ENCODE results near the gene PTPN13.
A peak's percentile ranks its signal among the peaks of the same experiment; 100 is the strongest.
"Not testable (repeated sequence)": the region's sequence is repeated elsewhere in the genome, so short reads cannot be mapped to it uniquely, and the experiment has no call there.

Gene PTPN13

DNA sequence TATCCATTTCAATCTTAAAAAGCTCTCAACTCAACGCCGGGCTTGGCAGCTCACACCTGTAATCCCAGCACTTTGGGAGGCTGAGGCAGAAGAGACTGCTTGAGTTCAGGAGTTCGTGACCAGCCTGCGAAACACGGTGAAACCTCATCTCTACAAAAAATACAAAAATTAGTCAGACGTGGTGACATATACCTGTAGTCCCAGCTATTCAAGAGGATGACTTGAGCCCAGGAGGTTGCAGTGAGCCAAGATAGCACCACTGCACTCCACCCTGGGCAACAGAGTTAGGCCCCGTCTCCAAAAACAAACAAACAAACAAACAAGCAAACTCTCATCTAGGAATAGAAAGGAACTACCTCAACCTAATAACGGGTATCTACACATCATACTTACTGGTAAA, 50.8 kb downstream of the PTPN13 start:
- DNase-seq (ENCODE audit: low read depth): no peak

DNA sequence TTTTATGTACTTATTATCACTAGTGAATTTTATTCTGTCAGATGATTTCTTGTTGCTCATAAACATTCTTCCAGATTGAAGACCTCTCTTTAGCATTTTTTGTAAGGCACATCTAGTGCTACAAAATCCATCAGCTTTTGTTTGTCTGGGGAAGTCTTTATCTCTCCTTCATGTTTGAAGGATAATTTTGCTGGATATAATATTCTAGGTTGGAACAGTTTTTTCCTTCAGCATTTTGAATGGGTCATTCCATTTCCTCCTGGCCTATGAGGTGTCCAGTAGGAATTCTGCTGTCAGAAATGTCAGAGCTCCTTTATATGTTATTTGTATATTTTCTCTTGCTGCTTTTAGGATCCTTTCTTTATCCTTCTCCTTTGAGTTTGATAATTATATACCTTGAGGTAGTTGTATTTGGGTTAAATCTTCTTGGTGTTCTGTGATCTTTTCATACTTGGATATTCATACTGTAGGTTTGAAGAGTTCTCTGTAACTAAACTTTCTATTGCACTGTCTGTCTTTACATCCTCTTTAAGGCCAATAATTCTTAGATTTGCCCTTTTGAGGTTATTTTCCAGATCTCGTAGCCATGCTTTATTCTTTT, 58.3 kb downstream of the PTPN13 start:
- DNase-seq (ENCODE audit: low read depth): no peak

DNA sequence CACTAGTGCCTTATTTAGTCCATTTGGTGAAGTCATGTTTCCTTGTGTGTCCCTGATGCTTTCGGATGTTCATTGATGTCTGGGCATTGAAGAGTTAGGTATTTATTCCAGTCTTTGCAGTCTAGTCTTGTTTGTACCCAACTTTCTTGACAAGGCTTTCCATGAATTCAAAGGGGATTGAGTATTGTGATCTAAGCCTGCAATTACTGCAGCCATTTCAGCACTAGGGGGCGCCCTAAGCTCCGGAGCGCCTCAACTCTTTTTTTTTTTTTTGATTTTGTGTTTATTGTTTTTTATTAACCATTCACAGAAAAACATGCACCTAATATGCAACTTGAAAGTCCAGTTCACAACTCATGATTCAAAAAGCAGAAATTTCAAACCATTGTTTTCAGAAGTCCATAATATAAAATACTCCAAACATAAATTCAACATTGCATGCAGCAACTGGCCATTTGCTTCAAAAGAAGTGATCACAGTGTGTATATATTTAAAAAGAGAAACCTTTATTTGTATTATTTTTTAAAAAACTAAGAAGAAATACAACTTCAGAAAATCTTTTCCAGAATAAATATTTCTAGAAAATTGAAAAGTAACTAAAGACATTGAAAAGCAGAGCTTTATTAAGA, 59.2 kb downstream of the PTPN13 start:
- DNase-seq (ENCODE audit: low read depth): no peak

DNA sequence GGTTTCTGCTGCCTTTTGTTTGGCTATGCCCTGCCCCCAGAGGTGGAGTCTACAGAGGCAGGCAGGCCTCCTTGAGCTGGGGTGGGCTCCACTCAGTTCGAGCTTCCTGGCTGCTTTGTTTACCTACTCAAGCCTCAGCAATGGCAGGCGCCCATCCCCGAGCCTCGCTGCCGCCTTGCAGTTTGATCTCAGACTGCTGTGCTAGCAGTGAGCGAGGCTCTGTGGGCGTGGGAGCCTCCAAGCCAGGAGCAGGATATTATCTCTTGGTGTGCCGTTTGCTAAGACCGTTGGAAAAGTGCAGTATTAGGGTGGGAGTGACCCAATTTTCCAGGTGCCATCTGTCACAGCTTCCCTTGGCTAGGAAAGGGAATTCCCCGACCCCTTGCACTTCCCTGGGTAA, 62.7 kb downstream of the PTPN13 start:
- DNase-seq (ENCODE audit: low read depth): not testable (repeated sequence)

DNA sequence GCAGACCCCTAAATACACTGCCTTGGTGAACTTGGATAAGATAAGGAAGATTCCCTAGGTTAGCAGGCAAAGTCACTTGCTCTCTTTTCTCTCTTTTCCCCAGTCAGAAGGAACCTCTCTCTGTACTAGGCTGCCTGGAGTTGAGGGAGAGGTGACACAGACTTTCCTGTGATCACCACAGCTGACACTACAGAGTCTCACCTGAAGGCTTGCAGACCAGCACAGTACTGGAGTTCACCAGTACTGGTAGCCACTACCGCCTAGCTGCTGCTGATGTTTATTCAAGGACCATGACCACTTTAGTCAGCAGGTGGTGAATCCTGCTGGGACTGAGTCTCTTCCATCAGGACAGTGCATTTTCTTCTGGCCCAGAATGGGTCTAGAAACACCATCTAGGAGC, 63.3 kb downstream of the PTPN13 start:
- no peak for DNase-seq (ENCODE audit: low read depth)

DNA sequence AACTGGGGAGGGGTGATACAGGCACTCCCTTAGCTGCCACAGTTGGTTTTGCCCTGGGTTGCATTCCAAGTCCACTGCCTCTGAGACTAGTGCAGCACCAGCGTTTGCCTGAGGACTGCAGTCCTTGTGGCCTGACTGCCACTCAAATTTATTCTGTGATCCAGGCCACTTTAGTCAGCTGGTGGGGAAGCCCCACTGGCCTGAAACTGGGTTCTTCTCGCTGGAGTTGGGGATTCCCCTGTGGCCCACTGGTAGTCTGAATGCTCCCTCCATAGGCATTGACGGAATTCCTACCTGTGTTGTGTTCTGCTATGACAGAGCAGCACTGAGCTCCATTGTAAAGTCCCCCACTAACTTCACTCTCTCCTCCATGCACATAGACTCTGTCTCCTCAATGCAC, 63.8 kb downstream of the PTPN13 start:
- no peak for DNase-seq (ENCODE audit: low read depth)

DNA sequence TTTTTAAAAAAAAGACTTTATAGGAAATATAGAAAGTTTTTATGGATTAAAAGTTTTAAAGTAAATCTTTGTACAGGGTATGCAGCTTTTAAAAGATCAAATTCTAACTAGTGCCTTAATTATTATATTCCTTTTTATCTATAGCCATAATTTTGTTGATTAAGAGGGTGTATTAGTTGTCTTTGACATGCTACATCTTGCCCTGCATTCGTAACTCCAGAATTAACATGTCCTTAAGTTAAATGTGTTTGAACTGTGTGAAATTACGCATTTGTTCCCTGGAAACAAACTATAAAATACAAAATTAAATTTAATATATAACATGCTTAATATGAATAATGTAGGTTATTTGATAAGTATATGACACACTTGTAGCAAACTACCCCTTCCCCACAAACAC, 66.3 kb downstream of the PTPN13 start:
- DNase-seq (ENCODE audit: low read depth): no peak

DNA sequence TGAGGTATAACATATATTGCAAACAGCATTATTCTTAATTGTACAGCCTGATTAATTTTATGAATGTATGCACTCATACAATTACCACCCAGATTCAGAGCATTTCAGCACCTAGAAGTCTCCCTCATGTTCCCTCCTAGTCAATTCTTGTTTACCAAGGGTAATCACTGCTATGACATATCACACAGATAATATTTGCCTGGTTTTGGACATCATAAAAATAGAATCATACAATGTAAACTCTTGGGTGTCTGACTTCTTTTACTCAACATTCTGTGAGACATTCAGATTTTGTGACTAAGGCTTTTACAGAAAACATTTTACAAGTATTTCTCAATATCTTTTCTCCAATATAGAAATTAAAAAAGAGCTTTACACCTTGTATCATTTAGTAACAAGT, 66.9 kb downstream of the PTPN13 start:
- no peak for DNase-seq (ENCODE audit: low read depth)

DNA sequence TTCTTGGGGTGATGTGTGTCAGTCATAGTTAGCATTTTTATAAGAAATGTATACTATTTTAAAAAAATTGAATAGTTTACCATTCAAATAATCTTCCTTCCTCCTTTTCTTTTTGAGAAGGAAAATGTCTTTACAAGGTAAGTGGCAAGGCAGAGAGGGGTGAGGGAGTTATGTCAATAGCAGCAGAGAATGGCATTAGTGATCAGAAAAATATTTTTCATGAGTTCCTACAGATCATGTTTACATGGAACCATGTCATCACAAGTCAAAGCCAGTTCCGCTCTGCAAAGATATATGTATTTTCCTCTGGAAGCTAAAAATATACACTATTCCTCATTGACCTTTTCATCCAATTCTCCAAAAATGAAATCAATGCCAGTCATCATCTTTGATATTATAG, 67.3 kb downstream of the PTPN13 start:
- DNase-seq (ENCODE audit: low read depth): no peak

DNA sequence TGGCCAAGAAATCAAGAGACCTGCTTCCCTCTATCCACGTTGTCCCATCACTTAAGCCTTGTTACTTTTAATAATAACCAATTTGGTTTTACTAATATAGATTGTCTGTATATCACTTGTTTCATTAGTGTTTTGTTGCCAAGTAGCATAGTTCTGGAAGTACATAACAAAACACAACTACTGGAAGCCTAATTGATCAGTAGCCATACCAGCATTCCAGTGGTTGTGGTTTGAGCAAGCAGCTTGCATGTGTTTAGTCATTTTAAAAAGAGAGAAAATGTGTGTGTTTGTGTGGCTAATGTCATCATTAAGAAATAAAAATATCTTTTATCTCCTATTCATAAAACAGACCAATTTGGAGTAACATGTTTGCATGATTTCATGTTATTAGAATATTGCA, 70.8 kb downstream of the PTPN13 start:
- peak; percentile 76 for DNase-seq (ENCODE audit: low read depth)

DNA sequence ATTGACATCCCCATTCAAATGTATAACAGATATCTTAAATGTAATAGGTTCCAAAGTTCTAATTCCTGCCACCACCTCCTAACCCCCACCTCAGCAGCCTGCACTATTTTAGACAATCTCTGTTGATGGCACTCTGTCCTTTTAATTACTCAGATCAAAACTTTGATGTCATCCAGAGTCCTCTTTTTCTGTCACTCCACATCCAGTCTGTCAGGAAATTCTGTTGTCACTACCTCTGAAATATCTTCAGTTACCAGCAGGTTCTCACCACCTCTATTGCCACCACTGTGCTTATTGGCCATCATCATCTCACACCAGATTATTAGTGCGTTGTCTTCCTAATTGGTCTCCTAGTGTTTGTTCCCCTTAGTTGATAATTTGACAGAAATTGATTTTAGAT, 76.2 kb downstream of the PTPN13 start:
- no peak for DNase-seq (ENCODE audit: low read depth)

DNA sequence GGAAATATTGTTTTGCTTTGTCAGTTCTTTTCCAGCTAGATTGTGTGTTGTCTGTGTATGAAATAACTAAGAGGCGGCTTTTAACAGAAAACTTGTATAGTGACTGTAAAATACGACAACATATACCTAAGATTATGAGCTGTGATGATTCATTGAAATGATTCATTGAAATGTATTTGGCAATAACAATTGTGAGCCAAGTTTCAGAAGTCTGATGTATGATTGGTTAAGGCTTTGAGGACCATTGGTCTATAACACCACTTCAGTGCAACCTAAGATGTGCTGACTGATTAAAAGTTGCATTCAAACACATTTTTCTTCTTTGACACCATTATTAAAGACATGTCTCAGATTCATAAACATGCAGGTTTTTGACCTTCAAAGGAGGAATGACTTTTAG, 76.6 kb downstream of the PTPN13 start:
- peak; percentile 23 for DNase-seq (ENCODE audit: low read depth)

DNA sequence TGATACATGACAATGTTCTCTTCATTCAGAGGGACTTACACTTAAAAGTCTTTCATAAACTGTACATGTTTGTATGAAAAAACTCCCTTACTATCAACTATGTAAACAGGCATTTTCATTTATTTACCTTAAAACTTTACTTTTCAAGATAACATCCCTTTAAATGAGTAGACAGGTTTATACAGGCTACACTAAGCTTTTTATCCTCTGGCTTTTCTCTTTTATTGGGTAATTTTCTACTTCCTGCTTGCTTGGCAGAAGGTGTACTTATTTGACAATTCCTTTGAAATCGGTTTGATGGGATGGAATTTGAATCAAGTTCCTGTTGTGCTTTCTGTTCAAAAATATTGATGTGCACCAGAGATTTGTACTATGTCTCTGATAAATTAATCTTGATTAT, 81.4 kb downstream of the PTPN13 start:
- DNase-seq (ENCODE audit: low read depth): no peak

DNA sequence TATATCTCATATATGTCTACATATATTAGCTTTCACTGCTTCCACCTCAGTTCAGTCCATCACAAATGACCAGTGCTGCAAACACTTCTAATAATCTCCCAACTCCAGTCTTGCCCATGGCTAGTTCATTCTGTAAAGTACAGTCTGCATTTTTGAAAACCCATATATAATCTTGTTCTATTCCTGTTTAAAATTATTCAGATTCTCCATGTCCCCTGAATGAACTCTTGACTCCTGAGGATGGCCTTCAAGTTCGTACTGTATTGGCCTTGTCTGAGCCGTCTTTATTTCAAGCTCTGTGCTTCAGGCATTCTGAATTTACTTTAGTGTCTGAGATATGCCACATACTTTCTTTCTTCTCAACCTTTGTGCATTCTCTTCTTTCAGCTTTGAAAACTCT, 84.7 kb downstream of the PTPN13 start:
- no peak for DNase-seq (ENCODE audit: low read depth)

DNA sequence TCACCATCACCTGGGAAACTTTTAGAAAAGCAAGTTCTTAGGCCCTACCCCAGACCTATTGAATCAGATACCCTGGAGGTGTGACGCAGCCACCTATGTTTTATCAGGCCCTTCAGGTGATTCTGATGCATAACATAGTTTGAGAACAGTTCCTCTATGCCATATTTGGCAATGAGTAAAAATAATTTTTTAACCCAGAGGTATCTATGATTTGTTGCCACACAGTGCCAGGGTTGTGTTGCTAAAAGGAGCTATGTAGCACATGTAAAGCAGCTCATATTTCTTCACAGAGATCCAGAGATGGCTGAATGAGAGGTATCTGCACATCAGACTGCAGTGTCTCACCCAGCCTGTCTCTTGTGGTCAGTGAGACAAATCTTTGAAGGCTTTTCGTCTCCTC, 85.3 kb downstream of the PTPN13 start:
- no peak for DNase-seq (ENCODE audit: low read depth)

DNA sequence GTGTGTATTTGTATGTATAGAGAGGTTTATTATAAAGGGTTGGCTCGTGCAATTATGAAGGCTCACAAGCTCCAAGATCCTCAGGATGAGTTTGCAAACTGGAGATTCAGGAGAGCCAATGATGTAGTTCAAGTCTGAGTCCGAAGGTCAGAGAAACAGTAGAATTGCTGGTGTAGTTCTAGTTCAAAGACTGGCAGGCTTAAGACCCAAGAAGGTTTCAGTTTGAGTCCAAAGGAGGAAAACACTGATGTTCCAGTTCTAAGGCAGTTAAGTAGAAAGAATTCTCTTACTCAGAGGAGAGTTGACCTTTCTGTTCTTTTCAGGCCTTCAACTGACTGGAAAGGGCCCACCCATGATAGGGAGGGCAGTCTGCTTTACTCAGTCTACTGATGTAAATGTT, 89.1 kb downstream of the PTPN13 start:
- no peak for DNase-seq (ENCODE audit: low read depth)

DNA sequence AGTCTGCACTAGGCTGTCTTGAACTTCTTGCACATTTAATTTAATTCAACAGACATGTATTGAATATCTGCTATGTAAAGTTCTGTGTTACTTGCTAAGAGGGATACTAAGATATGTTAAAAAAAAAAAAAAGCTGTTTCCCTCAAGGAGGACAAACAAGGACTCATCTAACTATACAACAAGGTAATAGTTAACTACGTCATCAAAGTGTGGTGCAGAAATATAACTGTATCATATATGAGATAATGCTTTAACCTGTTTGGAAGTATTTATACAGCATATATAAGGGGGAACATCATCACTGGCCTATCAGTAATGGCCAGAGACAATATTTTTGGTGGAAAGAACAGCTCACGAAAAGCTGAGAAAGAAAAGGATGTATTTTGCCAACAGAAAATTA, 89.9 kb downstream of the PTPN13 start:
- DNase-seq (ENCODE audit: low read depth): no peak

DNA sequence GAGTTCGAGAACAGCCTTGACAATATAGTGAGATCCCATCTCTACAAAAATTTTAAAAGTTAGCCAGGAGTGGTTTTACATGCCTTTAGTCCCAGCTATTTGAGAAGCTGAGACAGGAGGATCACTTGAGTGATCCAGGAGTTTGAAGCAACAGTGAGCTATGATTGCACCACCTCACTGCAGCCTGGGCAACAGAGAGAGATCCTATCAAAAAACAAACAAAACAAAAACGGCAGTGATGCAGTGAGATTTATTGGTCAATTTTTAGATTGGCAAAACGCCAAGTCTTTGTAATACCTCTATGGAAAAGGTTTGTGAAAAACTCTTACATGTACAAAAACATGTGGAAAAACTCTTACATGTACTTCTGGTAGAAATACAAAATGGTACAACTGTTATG, 91.3 kb downstream of the PTPN13 start:
- DNase-seq (ENCODE audit: low read depth): no peak

DNA sequence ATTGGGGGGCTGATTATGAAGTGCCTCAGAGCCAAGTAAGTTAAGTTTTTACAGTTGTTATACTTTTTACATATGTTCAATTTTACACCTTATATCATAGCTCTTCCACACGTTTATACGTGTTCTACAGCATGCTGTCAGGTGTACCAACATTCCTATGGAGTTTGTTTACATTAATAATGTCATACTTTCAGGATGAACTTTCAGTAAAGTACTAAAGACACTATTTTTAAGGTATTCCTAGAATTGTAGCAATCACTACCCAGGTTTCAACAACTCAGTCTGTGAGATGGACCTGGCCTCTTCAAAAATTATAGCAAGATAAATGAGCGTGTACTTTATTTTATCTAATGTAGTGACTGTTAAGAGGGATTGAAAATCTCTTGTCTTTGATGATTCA, 92.6 kb downstream of the PTPN13 start:
- DNase-seq (ENCODE audit: low read depth): no peak

DNA sequence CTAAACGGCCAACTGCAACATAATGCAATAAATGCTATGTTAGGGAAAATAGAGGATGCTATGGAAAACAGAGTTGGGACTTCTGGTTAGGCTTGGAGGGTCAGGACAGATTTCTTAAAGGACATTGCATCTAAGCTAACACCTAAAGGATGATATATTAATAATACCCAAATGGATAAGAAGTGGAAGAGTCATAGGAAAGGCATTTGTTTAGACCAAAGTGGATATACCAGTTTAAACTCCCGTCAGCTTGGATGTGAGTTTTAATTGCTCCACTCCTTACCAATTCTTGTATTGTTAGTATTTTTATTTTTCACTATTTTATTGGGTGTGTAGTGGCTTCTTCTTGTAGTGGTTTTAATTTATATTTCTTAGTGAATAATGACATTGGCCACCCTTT, 93.9 kb downstream of the PTPN13 start:
- no peak for DNase-seq (ENCODE audit: low read depth)

DNA sequence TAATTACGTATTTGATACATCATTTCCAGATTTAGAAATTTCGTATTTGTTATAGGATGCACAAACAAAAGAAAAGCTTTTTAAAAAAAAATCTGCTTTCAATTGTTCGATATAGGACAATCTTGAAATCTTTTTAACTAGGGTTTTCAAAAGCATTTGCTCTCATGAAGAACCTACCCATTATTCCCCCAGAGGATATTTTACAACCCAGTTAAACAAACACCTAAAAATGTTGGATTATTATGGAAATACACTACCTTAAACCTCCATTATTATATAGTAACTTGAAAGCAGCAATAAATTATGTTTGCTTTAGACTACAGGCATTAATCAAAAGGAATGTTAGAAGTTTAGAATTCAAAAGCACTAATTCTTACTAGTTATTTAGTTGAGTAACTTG, 110.5 kb downstream of the PTPN13 start:
- DNase-seq (ENCODE audit: low read depth): no peak

DNA sequence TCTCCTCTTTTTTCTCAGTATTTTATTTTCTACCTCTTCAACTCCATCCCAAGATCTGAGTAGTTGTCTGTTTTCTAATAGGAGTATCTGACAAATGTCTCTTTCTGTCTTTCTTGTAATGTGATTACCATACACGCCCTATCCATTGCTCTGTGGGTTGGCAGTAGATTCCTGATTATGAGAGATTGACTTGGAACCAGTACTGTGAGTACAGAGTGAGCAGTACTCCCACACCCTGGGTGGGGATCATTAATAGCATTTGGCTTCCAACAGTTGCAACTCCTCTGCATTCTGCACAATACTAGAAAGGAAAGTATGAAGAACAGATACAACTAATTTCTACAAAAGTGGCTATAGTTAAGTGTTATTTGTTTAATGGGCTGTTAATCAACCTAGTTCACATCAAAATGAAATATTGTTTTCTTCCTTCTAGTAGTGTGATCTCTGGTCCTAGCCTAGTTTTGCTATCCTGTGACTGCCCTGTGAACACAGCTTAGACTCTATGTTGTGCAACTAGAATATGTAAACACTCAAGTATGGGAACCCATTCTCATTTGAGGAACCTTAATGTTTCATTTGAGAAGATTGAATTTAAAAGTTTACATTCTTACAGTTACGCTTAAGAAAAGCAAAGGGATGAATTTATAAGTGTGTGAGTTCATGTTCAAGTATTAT, 112.9 kb downstream of the PTPN13 start:
- no peak for DNase-seq (ENCODE audit: low read depth)

DNA sequence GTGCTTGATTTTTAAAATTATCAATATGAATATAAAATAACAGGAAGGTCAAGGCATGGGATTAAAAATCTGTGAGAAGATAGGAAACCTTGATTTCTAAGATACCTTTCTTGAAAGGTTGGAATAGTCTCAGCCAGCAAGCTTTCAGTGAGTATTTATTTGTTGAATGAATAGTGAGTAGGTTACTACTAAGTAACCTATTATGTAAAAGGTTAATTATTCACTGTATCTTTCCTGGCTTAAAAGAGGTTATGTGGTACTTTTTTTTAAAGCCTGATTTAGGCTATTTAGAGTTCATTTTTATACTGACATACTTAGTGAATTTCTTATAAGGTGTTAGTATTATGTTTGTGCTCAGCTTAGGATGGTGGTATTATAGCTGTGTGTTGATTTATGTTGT, 123.5 kb downstream of the PTPN13 start:
- DNase-seq (ENCODE audit: low read depth): no peak

DNA sequence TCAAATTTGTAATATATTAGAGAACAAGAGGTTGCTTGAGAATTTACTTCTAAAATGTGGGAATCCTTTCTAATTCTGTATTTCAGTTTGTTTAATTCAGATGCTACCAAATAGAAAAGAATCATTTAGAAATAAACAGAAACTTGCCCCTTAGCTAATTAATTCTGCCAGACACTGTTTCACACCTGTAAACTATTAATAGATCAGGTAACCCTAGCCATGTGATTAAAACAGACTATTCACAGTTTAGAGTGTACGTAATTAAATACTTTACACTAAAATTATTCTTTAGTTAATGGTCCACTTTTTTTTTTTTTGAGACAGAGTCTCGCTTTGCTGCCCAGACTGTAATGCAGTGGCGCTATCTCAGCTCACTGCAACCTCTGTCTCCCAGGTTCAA, 124.0 kb downstream of the PTPN13 start:
- no peak for DNase-seq (ENCODE audit: low read depth)
